GM21526 (cell line): Measurements from ENCODE around the gene ZBTB39.

Experiments
- ATAC-seq: cut with Tn5 transposase; IDR thresholded peaks from one replicate; pipeline ENCODE4 v1.9.1; 2021; ENCODE audit warnings: moderate library complexity; ENCODE audit not compliant: unreplicated experiment, low FRiP score

ZBTB39 gene

DNA sequence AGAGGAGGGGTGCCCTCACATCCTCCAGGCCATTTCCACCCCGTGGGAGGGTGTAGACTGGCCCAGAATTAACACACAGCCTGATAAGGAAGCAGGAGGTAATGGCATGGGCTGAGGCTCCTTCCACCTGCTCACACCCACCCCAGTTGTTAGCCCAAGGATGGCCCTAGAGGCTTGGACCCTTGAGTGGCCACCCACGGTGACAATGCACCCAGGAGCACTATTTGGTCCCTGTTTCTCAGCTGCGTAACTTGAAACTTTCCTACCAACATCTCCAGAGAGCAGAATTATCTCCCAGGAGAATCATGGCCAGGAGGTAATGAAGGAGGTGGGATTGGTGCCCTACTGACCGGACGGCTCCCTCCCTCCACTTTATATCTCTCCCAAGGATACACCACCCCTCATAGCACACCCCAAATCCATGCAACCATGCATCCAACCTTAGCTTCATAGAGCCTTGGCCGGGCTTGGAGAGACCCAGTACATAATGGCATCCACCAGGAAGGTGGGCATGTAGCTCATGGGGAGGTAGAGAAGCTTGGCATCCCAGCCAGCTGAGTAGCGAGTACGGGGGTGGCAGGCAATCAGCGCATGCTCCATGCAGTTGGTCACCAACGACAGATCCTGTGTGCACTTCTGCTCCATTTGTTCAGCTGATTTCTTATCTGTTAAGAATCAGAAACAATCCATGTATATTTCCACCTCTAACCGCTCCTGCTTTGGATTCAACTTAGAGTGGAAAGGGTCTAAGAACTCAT is 54.6 kb downstream of the ZBTB39 start:
- ATAC-seq: no peak

DNA sequence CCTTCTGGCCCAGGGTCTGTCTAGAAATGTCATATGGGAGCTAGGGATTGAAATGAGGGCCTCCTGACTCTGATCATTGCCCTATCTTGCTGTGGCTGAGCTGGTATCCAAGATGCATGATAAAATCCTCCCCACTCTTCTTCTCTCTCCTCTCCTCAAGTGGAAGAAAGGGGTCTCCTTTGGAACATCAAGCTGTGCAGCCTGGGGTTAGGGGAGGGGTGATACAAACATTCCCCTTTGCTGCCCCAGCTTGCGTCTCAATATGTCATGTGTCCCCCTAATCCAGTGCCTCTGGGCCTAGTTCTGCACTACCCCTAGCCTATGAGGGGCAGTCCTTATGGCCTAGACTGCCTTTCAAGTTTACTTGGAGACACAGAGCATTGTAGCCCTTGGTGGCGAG is 57.5 kb downstream of the ZBTB39 start:
- ATAC-seq: no peak
